Measurements from ENCODE around the gene IMMT.
A peak's percentile ranks its signal among the peaks of the same experiment; 100 is the strongest.
"Not testable (repeated sequence)": the region's sequence is repeated elsewhere in the genome, so short reads cannot be mapped to it uniquely, and the experiment has no call there.

Gene IMMT

GRCh38 chr2:86195055-86195807, at the start of gene IMMT:
TSS of gene IMMT (minus strand) at chr2:86195462. CDS start at chr2:86195382, 80 bp downstream.
- no peak for TF ChIP-seq CTCF (IDR thresholded peaks at IDR 0.05; ENCODE audit: control insufficient read depth, insufficient read depth, low read depth, low read length, missing control alignments)
- peak within 1 kb of the TSS; percentile 91 for H3K4me3 ChIP-seq (ENCODE audit: control insufficient read depth, low read depth, low read length)
- DNase-seq (ENCODE audit: low read depth) = peak; percentile 86

- not testable (repeated sequence) for H3K4me3 ChIP-seq (ENCODE audit: control insufficient read depth, low read depth, low read length); DNase-seq (ENCODE audit: low read depth)
These were observed 49.5 kb upstream of the IMMT start for GRCh38 chr2:86244781-86245180.

- no peak for TF ChIP-seq CTCF (IDR thresholded peaks at IDR 0.05; ENCODE audit: control insufficient read depth, insufficient read depth, low read depth, low read length, missing control alignments)
- no peak for DNase-seq (ENCODE audit: low read depth)
- no peak overlapping the region for H3K4me3 ChIP-seq (ENCODE audit: control insufficient read depth, low read depth, low read length)
These were observed 48.9 kb upstream of the IMMT start for GRCh38 chr2:86243950-86244733.

- H3K4me3 ChIP-seq (ENCODE audit: control insufficient read depth, low read depth, low read length) = no peak overlapping the region
- TF ChIP-seq CTCF (IDR thresholded peaks at IDR 0.05; ENCODE audit: control insufficient read depth, insufficient read depth, low read depth, low read length, missing control alignments) = no peak
- no peak for DNase-seq (ENCODE audit: low read depth)
These were observed 48.0 kb upstream of the IMMT start for GRCh38 chr2:86243272-86243671.

GRCh38 chr2:86241611-86242010, 46.3 kb upstream of the IMMT start:
- no peak overlapping the region for H3K4me3 ChIP-seq (ENCODE audit: control insufficient read depth, low read depth, low read length)
- no peak for DNase-seq (ENCODE audit: low read depth)
- no peak for TF ChIP-seq CTCF (IDR thresholded peaks at IDR 0.05; ENCODE audit: control insufficient read depth, insufficient read depth, low read depth, low read length, missing control alignments)

- H3K4me3 ChIP-seq (ENCODE audit: control insufficient read depth, low read depth, low read length) = no peak overlapping the region
- no peak for TF ChIP-seq CTCF (IDR thresholded peaks at IDR 0.05; ENCODE audit: control insufficient read depth, insufficient read depth, low read depth, low read length, missing control alignments)
- no peak for DNase-seq (ENCODE audit: low read depth)
These were observed 45.0 kb upstream of the IMMT start for GRCh38 chr2:86240251-86240650.

GRCh38 chr2:86239745-86240144, 44.5 kb upstream of the IMMT start:
- DNase-seq (ENCODE audit: low read depth) = no peak
- no peak overlapping the region for H3K4me3 ChIP-seq (ENCODE audit: control insufficient read depth, low read depth, low read length)
- TF ChIP-seq CTCF (IDR thresholded peaks at IDR 0.05; ENCODE audit: control insufficient read depth, insufficient read depth, low read depth, low read length, missing control alignments) = no peak

All from AG09309 (cell line).